Type B pancreatic cell (in vitro differentiated cells): ENCODE measurements around the gene TIMP1. TPM values are rescaled to one million over a fixed set of nuclear protein-coding genes. Genes with fewer than 3 reads are reported as not detected.
"Not testable (repeated sequence)": the region's sequence is repeated elsewhere in the genome, so short reads cannot be mapped to it uniquely, and the experiment has no call there.

Source experiments
- DNase-seq: peaks from one replicate; pipeline ENCODE4 v3.0.0; 2021; ENCODE audit warnings: mixed read lengths; ENCODE audit not compliant: unreplicated experiment; ENCODE audit errors: extremely low spot score
- H3K27ac Mint-ChIP-seq: 2 replicates; pipeline ENCODE4 v1.8.0; 2021; ENCODE audit warnings: mild to moderate bottlenecking, mixed read lengths
- H3K27me3 Mint-ChIP-seq: 2 replicates; pipeline ENCODE4 v1.8.0; 2021; ENCODE audit warnings: mixed read lengths
- H3K36me3 Mint-ChIP-seq: 2 replicates; pipeline ENCODE4 v1.8.0; 2021; ENCODE audit warnings: mixed read lengths
- H3K4me1 Mint-ChIP-seq: one replicate; pipeline ENCODE4 v1.8.0; 2021; ENCODE audit warnings: mixed read lengths; ENCODE audit not compliant: unreplicated experiment
- H3K4me3 Mint-ChIP-seq: 2 replicates; pipeline ENCODE4 v1.8.0; 2021; ENCODE audit warnings: mild to moderate bottlenecking, mixed read lengths
- H3K9me3 Mint-ChIP-seq: 2 replicates; pipeline ENCODE4 v1.8.0; 2021; ENCODE audit warnings: mixed read lengths
- total RNA-seq: library from RNA; stranded (reverse); gene quantifications from 2 replicates; pipeline ENCODE4 v1.2.1, GENCODE V29; 2021; ENCODE audit warnings: low replicate concordance
- TF ChIP-seq, protein P1 (sequence below): fragments of 200-600 bp; sonication (generic); conservative IDR thresholded peaks from 2 replicates; pipeline ENCODE4 v1.5.0; 2021; ENCODE audit warnings: antibody characterized with exemption, mild to moderate bottlenecking

The TIMP1 gene
- total RNA-seq, 1 donor from 2014 or later = 95.4 TPM

DNA sequence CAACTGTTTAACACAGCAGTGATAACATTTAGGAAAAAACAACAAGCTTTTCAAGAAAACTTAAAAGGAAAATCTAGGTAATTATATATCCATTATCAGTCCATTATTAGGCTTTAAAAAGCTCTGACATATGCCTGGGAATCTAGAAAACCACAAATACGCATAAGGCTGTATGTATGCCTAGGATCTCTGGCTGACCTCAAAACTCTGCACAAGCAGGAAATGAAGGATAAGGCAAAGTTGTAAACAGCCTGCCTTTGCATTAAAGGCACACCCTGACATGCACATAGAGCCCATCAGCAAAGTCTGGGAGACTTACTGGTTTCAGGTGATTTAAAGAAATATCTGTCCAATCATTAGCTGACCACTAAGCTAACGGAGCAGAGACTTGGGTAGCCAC lies 14.0 kb downstream of the TIMP1 start:
- TF ChIP-seq, protein P1, sequence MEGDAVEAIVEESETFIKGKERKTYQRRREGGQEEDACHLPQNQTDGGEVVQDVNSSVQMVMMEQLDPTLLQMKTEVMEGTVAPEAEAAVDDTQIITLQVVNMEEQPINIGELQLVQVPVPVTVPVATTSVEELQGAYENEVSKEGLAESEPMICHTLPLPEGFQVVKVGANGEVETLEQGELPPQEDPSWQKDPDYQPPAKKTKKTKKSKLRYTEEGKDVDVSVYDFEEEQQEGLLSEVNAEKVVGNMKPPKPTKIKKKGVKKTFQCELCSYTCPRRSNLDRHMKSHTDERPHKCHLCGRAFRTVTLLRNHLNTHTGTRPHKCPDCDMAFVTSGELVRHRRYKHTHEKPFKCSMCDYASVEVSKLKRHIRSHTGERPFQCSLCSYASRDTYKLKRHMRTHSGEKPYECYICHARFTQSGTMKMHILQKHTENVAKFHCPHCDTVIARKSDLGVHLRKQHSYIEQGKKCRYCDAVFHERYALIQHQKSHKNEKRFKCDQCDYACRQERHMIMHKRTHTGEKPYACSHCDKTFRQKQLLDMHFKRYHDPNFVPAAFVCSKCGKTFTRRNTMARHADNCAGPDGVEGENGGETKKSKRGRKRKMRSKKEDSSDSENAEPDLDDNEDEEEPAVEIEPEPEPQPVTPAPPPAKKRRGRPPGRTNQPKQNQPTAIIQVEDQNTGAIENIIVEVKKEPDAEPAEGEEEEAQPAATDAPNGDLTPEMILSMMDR = no peak
- DNase-seq = no peak
- no peaks in the 10 kb centered on the region for H3K36me3 Mint-ChIP-seq
- no peak overlapping the region for H3K4me3 Mint-ChIP-seq
- H3K9me3 Mint-ChIP-seq = peaks cover 11% of the 10 kb centered on the region
- no peaks in the 10 kb centered on the region for H3K27me3 Mint-ChIP-seq
- no peak overlapping the region for H3K27ac Mint-ChIP-seq
- H3K4me1 Mint-ChIP-seq = no peaks in the 10 kb centered on the region

DNA sequence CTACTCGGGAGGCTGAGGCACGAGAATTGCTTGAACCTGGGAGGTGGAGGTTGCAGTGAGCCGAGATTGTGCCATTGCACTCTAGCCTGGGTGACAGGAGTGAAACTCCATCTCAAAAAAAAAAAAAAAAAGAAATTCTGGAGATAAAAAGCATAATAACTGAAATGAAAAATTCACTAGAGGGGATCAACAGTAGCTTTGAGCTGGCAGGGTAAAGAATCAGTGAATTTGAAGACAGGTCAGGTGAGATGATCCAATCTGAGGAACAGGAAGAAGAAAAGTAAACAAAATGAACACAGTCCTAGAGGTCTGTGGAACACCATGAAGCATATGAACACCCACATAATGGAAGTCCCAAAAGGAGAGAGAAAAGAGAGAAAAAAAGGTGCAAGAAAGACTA lies 15.0 kb downstream of the TIMP1 start:
- Mint-ChIP-seq H3K27me3 (no peaks in the 10 kb centered on the region), H3K36me3 (no peaks in the 10 kb centered on the region), H3K27ac (no peak overlapping the region), H3K4me3 (no peak overlapping the region), H3K9me3 (peaks cover 11% of the 10 kb centered on the region), H3K4me1 (no peaks in the 10 kb centered on the region)
- TF ChIP-seq, protein P1 = no peak
- DNase-seq = no peak

DNA sequence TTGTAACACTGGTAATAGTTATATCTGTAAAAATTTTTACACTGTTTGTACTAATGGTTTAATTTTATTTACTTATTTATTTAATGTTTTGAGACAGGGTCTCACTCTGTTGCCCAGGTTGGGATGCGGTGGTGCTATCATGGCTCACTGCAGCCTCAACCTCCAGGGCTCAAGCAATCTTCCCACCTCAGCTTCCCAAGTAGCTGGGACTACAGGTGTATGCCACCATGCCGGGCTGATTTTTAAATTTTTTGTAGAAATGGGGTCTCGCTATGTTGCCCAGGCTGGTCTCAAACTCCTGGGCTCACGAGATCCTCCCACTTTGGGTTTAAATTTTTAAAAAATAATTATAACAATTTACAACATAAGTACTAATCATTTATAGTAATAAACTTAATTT lies 20.9 kb downstream of the TIMP1 start:
- not testable (repeated sequence) for H3K4me3 Mint-ChIP-seq, H3K27me3 Mint-ChIP-seq, H3K27ac Mint-ChIP-seq, H3K4me1 Mint-ChIP-seq, H3K9me3 Mint-ChIP-seq, H3K36me3 Mint-ChIP-seq, DNase-seq

DNA sequence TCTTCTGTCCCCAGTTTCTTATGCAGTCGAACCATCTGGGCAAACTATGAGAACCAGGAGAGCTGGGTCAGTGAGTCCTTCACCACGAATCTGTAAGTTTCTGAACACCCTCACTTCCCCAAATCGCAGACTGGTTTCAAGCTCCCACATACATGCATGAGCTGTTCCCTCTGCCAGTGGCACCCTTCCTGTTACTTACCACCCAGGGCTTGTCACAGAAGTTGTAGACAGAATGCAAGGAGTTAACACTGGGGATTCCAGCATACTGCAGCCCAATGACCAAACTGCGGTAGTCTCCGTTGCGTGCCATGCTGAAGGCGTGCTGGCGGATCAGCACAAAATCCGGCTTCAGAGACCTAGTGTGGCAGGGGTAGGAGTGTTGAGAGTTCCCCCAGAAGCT lies 22.8 kb downstream of the TIMP1 start:
- Mint-ChIP-seq H3K27me3 (no peaks in the 10 kb centered on the region), H3K9me3 (no peaks in the 10 kb centered on the region), H3K4me1 (peaks cover 3% of the 10 kb centered on the region), H3K4me3 (no peak overlapping the region), H3K27ac (no peak overlapping the region), H3K36me3 (no peaks in the 10 kb centered on the region)
- DNase-seq = no peak
- TF ChIP-seq, protein P1 = no peak

DNA sequence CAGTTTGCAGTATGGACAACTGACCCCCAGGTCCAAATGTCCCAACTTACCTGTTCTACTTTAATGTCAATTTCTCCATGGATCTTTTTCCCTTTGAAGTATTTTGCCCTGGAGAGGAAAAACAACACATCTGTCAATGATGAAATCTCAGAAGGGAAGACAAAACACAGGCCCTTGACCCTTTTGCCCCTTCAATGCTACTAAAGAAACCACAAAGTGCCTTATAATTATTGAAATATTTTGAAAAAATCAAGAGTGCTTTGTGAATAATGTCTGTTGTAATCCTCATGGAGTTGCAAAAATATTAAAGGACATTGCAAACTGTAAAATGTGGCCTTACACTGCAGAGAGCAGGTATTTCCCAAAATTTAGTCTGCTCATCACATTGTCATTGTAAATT lies 24.9 kb downstream of the TIMP1 start:
- no peak overlapping the region for H3K27ac Mint-ChIP-seq
- DNase-seq = no peak
- H3K36me3 Mint-ChIP-seq = no peaks in the 10 kb centered on the region
- no peak overlapping the region for H3K4me3 Mint-ChIP-seq
- peaks cover 3% of the 10 kb centered on the region for H3K4me1 Mint-ChIP-seq
- peaks cover 4% of the 10 kb centered on the region for H3K9me3 Mint-ChIP-seq
- TF ChIP-seq, protein P1 = no peak
- H3K27me3 Mint-ChIP-seq = no peaks in the 10 kb centered on the region

DNA sequence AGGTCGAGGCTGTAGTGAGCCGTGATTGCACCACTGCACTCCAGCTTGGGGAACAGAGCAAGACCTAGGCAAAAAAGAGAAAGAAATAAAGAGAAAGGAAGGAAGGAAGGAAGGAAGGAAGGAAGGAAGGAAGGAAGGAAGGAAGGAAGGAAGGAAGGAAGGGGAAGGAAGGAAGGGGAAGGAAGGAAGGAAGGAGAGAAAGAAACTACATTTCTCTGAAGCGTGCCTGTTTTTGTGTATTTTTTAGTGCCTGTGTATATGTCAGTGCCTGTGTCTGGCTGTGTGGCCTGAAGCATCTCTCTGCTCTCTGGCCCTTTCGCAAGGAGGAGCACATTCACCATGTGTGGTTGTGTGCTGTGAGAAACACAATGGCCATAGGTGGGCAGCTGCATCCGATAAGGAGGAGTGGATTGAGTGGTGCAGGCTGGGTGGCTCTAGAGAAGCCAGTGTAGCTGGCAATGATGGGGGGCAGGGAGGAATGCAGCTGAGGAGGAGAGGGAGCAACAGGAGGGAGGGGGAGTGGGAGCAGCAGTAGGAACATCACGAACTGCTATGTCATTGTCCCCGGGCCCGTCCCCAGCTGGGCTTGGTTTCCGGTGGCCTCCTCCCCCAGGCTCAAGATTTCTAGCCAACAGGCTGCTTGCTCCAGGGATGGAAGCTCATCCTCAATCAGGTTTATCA lies 26.0 kb downstream of the TIMP1 start:
- H3K27ac Mint-ChIP-seq = no peak overlapping the region
- H3K36me3 Mint-ChIP-seq = no peaks in the 10 kb centered on the region
- no peak overlapping the region for H3K4me3 Mint-ChIP-seq
- H3K4me1 Mint-ChIP-seq = peaks cover 3% of the 10 kb centered on the region
- H3K9me3 Mint-ChIP-seq = peaks cover 4% of the 10 kb centered on the region
- H3K27me3 Mint-ChIP-seq = no peaks in the 10 kb centered on the region
- TF ChIP-seq, protein P1 = no peak
- no peak for DNase-seq
